K562 (cell line): ENCODE results near the gene NOTCH1. TPM values are rescaled to one million over a fixed set of nuclear protein-coding genes. Genes with fewer than 3 reads are reported as not detected.

Experiments used
- ATAC-seq: fragments of 200-7000 bp; cut with Tn5 transposase; 3 replicates; pipeline ENCODE4 v1.9.1; 2020; ENCODE audit warnings: moderate library complexity
- BruUV-seq: library from RNA; stranded (reverse); fragments of 400-500 nt; replicated peaks from 2 replicates; lab custom pipeline; 2021; lab: Mats Ljungman, UMichigan
- CTCF ChIA-PET: fragments of 300-600 bp; formaldehyde crosslinking; extraction: SDS; loops from one replicate; lab custom pipeline; 2021; ENCODE audit warnings: low intra/inter-chr PET ratio; lab: Yijun Ruan, JAX
- POLR2A ChIA-PET: fragments of 300-600, 350-650 bp; sonication (Branson Sonifier 250); formaldehyde crosslinking; extraction: SDS; loops from one replicate; lab custom pipeline; 2021; ENCODE audit warnings: antibody characterized with exemption, inconsistent platforms; lab: Yijun Ruan, JAX
- DNase-seq, 4 experiments: peaks; one replicate each; pipeline versions ENCODE4 v3.0.0 to v3.0.0-alpha.2; 2011 to 2018; ENCODE audit warnings: low spot score in 3 of 4, mixed read lengths in 3 of 4; ENCODE audit errors: extremely low read depth in 1 of 4
- FAIRE-seq: peaks from 2 replicates; lab custom pipeline; 2011; peaks lifted over from hg19 to GRCh38; lab: Jason Lieb, UNC
- H2AFZ ChIP-seq: 2 replicates; pipeline ENCODE4 v1.6.0; 2011; ENCODE audit warnings: low read depth, low read length, control low read depth, inconsistent platforms
- H3K27ac ChIP-seq: fragments of 200-600 bp; 3 replicates; pipeline ENCODE4 v1.8.0; 2011; ENCODE audit warnings: low read depth, mild to moderate bottlenecking, control low read depth, inconsistent platforms, low read length, moderate library complexity, mixed read lengths; ENCODE audit errors: extremely low read depth
- H3K27me3 ChIP-seq, 2 experiments: fragments of 300-600 bp in 1 of 2; 2 replicates in 1 of 2; 3 replicates in 1 of 2; pipeline versions ENCODE4 v1.6.0 to v1.8.0; 2011; ENCODE audit warnings: inconsistent platforms in 2 of 2, low read length in 2 of 2, mild to moderate bottlenecking in 1 of 2, mixed read lengths in 1 of 2, moderate library complexity in 1 of 2; ENCODE audit not compliant: control insufficient read depth in 2 of 2, insufficient read depth in 2 of 2
- H3K36me3 ChIP-seq: fragments of 300-600 bp; 3 replicates; pipeline ENCODE4 v1.8.0; 2011; ENCODE audit warnings: mild to moderate bottlenecking, low read length, inconsistent platforms; ENCODE audit not compliant: control insufficient read depth, insufficient read depth
- H3K4me1 ChIP-seq, 2 experiments: fragments of 200-600 bp in 1 of 2; replicated peaks in 1 of 2; 2 replicates in 1 of 2; 3 replicates in 1 of 2; pipeline versions ENCODE4 v1.5.1 to v1.8.0; 2011; ENCODE audit warnings: inconsistent platforms in 2 of 2, low read length in 2 of 2, mild to moderate bottlenecking in 1 of 2, mixed read lengths in 1 of 2, moderate library complexity in 1 of 2; ENCODE audit not compliant: control insufficient read depth in 2 of 2, insufficient read depth in 2 of 2
- H3K4me2 ChIP-seq: 2 replicates; pipeline ENCODE4 v1.6.1; 2011; ENCODE audit warnings: low read length, control low read depth, inconsistent platforms, mixed read lengths; ENCODE audit not compliant: insufficient read depth
- H3K4me3 ChIP-seq: fragments of 200-600 bp; sonication (generic), shearing (Covaris generic); 2 replicates; pipeline ENCODE4 v1.5.1; 2016; ENCODE audit warnings: control low read depth, inconsistent platforms
- H3K79me2 ChIP-seq: fragments of 200-600 bp; 3 replicates; pipeline ENCODE4 v1.8.0; 2011; ENCODE audit warnings: low read length, inconsistent platforms; ENCODE audit not compliant: control insufficient read depth, insufficient read depth
- H3K9ac ChIP-seq, 2 experiments: 2 replicates each; pipeline versions ENCODE4 v1.6.0 to v1.6.1; 2011; ENCODE audit warnings: low read depth in 2 of 2, low read length in 2 of 2, control low read depth in 1 of 2, inconsistent platforms in 1 of 2, mild to moderate bottlenecking in 1 of 2, mixed read lengths in 1 of 2; ENCODE audit not compliant: insufficient read depth in 1 of 2
- H3K9me1 ChIP-seq: one replicate; pipeline ENCODE4 v1.6.0; 2011; ENCODE audit warnings: inconsistent platforms, mild to moderate bottlenecking, low read length, moderate library complexity; ENCODE audit not compliant: control insufficient read depth, insufficient read depth
- H3K9me3 ChIP-seq: replicated peaks from 2 replicates; pipeline ENCODE4 v1.5.1; 2011; ENCODE audit warnings: low read depth, low read length, inconsistent platforms; ENCODE audit not compliant: control insufficient read depth, insufficient read depth
- H4K20me1 ChIP-seq: replicated peaks from 2 replicates; pipeline ENCODE4 v1.6.1; 2011; ENCODE audit warnings: low read length, inconsistent platforms, mixed read lengths; ENCODE audit not compliant: control insufficient read depth, insufficient read depth
- BCOR ChIP-seq: fragments of 450-650 bp; IDR thresholded peaks from 2 replicates; pipeline ENCODE4 v1.6.1; 2016
- CBX1 ChIP-seq: sonication (generic); IDR thresholded peaks from 2 replicates; pipeline ENCODE4 v1.6.1; 2016; ENCODE audit warnings: antibody characterized with exemption, low read depth, mild to moderate bottlenecking
- FOXJ2 ChIP-seq: fragments of 200-800 bp; sonication (Bioruptor generic); IDR thresholded peaks from 2 replicates; pipeline ENCODE4 v1.6.1; 2016; ENCODE audit warnings: missing genetic modification characterization, missing compliant biosample characterization
- HDAC2 ChIP-seq: fragments of 450-650 bp; IDR thresholded peaks from 2 replicates; pipeline ENCODE4 v1.6.1; 2016; ENCODE audit warnings: mild to moderate bottlenecking
- KDM1A ChIP-seq, 2 experiments: fragments of 450-650 bp; IDR thresholded peaks; 2 replicates each; pipeline ENCODE4 v1.6.1; 2016; ENCODE audit warnings: mild to moderate bottlenecking in 2 of 2
- RFX5 ChIP-seq: IDR thresholded peaks from 2 replicates; pipeline ENCODE4 v1.6.1; 2011; ENCODE audit warnings: low read depth, mild to moderate bottlenecking, improper control_type of control experiment, low read length
- SMARCA5 ChIP-seq: fragments of 450-650 bp; IDR thresholded peaks from 2 replicates; pipeline ENCODE4 v1.6.1; 2016
- SMARCB1 ChIP-seq: IDR thresholded peaks from 2 replicates; pipeline ENCODE4 v1.6.1; 2011; ENCODE audit warnings: improper control_type of control experiment, low read depth; ENCODE audit not compliant: insufficient read length
- ZFP36 ChIP-seq: fragments of 150-350 bp; IDR thresholded peaks from 2 replicates; pipeline ENCODE4 v1.6.1; 2018; ENCODE audit warnings: low read length, low read depth; ENCODE audit not compliant: partially characterized antibody
- ZNF239 ChIP-seq: fragments of 250-450 bp; sonication (Bioruptor Pico); IDR thresholded peaks from 2 replicates; pipeline ENCODE4 v1.4.0; 2020; ENCODE audit warnings: mild to moderate bottlenecking
- ZNF780A ChIP-seq: fragments of 250-450 bp; sonication (Bioruptor Pico); IDR thresholded peaks from 2 replicates; pipeline ENCODE4 v1.5.0; 2021; ENCODE audit warnings: mild to moderate bottlenecking
- WGBS: fragments of 100-300 bp; shearing (Covaris generic); methylation state at CpG from one replicate; pipeline ENCODE4 v1.1.6; 2016; ENCODE audit warnings: low coverage, mixed read lengths; ENCODE audit not compliant: insufficient coverage; ENCODE audit errors: missing lambda C conversion rate; 5-methylcytosine and 5-hydroxymethylcytosine counted together
- in situ Hi-C: fragments of 300-500 bp; cut with MboI; formaldehyde crosslinking; loops from 4 replicates; pipeline ENCODE4 v1.15.0; 2018; ENCODE audit warnings: inconsistent platforms, mixed read lengths
- intact Hi-C: fragments of 100-400 bp; cut with micrococcal nuclease; formaldehyde crosslinking; loops from 2 replicates; pipeline ENCODE4 v1.14.2; 2022
- polyA plus RNA-seq, 8 experiments: library from polyadenylated mRNA; depleted of rRNA in 4 of 8; stranded (reverse) in 5 of 8; unstranded in 3 of 8; fragments of >200 nt; fragmentation: Nextera tagmentation in 2 of 8; fragmentation: Illumina TruSeq in 1 of 8; extraction: Ambion mirVana in 2 of 8; extraction: Trizol in 1 of 8; gene quantifications; 2 replicates each; pipeline versions ENCODE4 v1.2.1 to v1.2.3, GENCODE V29; 2011 to 2014; ENCODE audit warnings: inconsistent platforms in 1 of 8, missing spikeins in 1 of 8
- total RNA-seq, 7 experiments: library from RNA; depleted of rRNA in 6 of 7; stranded (reverse); fragments of >200 nt in 6 of 7; fragmentation: Illumina TruSeq in 2 of 7; extraction: Trizol in 2 of 7; gene quantifications; 2 replicates each; pipeline versions ENCODE4 v1.2.1 to v1.2.3, GENCODE V29; 2011 to 2021; ENCODE audit warnings: low replicate concordance in 1 of 7

NOTCH1 gene
- total and polyA plus RNA-seq, 9 of the 15 experiments (the other 6 are each of a cell fraction or from before 2014, with no cell fraction given): 0.03 to 31.4 (median 2.3) TPM

- POLR2A ChIA-PET: interaction anchor here (1.4 kb wide), 1 partner anchor 45 kb away, joined by 4 read pairs; no protein-coding TSS in a partner anchor
- in situ Hi-C loops: no loop called here
Observed at GRCh38 chr9:136584401-136584932, 38.6 kb upstream of the NOTCH1 start.

More at GRCh38 chr9:136584401-136584932, 38.6 kb upstream of the NOTCH1 start:
- 27% methylated on average over 16 of the region's 23 CpGs for WGBS
- Histone ChIP-seq H3K4me2 (no peak overlapping the region), H3K36me3 (no peaks in the 10 kb centered on the region)
- BruUV-seq: no TSS peak
- TF ChIP-seq ZFP36 (peak; percentile 82), SMARCA5 (peak; percentile 72), CBX1 (peak; percentile 41; the same call in 1 of the 2 replicates), HDAC2 (0 out of 2 replicates have a peak, but pooled peaks have one; percentile 27), RFX5 (no peak), ZNF239 (CRISPR knock-in tag) (no peak), KDM1A (IDR thresholded peaks at IDR 0.05) (peak; percentile 43 to 75; a peak in 3 of 4 replicates), BCOR (peak; percentile 86), SMARCB1 (no peak), ZNF780A (CRISPR knock-in tag) (no peak), FOXJ2 (tag) (no peak)
- TF ChIP-seq, all 486 proteins: peak for 6
- H4K20me1 ChIP-seq: no peaks in the 10 kb centered on the region
- H3K27ac ChIP-seq: no peak overlapping the region
- no peaks in the 10 kb centered on the region for H3K9me1 ChIP-seq
- CTCF ChIA-PET: no interaction called here
- no peak overlapping the region for H2AFZ ChIP-seq
- H3K9me3 ChIP-seq: no peaks in the 10 kb centered on the region
- FAIRE-seq (no peak), DNase-seq (no peak), ATAC-seq (no peak)
- peaks cover 32 to 73% of the 10 kb centered on the region in 2 experiments for H3K4me1 ChIP-seq
- no peaks in the 10 kb centered on the region for H3K79me2 ChIP-seq
- H3K9ac ChIP-seq: no peak overlapping the region
- H3K4me3 ChIP-seq: no peak overlapping the region
- intact Hi-C loops: no loop called here
- peaks cover 0 to 4% of the 10 kb centered on the region in 2 experiments; a peak in 1 of 5 replicates for H3K27me3 ChIP-seq
